K562 (cell line): Measurements from ENCODE around the gene SLX4IP. TPM values are rescaled to one million over a fixed set of nuclear protein-coding genes. Genes with fewer than 3 reads are reported as not detected.

Experiments used
- C11orf30 ChIP-seq: fragments of 450-650 bp; IDR thresholded peaks from 2 replicates; pipeline ENCODE4 v1.6.1; 2016; ENCODE audit warnings: low read depth, mild to moderate bottlenecking
- ELF2 ChIP-seq: fragments of 250-450 bp; sonication (Bioruptor Pico); IDR thresholded peaks from 2 replicates; pipeline ENCODE4 v1.5.0; 2021; ENCODE audit warnings: mild to moderate bottlenecking
- FUS ChIP-seq: fragments of 200-400 bp; formaldehyde crosslinking; optimal IDR thresholded peaks from 2 replicates; pipeline ENCODE3; 2017; ENCODE audit warnings: low read depth, low read length
- GATAD2A ChIP-seq: fragments of 450-650 bp; IDR thresholded peaks from 2 replicates; pipeline ENCODE4 v1.6.1; 2017
- HMG20A ChIP-seq: fragments of 450-650 bp; formaldehyde crosslinking; conservative IDR thresholded peaks from 2 replicates; pipeline ENCODE4 v1.4.0; 2020; ENCODE audit warnings: mild to moderate bottlenecking, mixed read lengths
- MEF2A ChIP-seq: IDR thresholded peaks from 2 replicates; pipeline ENCODE4 v1.6.1; 2011; ENCODE audit warnings: low read depth, mild to moderate bottlenecking, low read length, moderate library complexity; ENCODE audit not compliant: control insufficient read depth
- NONO ChIP-seq, 2 experiments: fragments of 200-400 bp in 1 of 2; fragments of 450-650 bp in 1 of 2; formaldehyde crosslinking in 1 of 2; IDR thresholded peaks; 2 replicates each; pipeline ENCODE4 v1.6.1; 2017; ENCODE audit warnings: low read depth in 2 of 2, mild to moderate bottlenecking in 2 of 2, moderate library complexity in 2 of 2, low read length in 1 of 2
- PTBP1 ChIP-seq: fragments of 200-400 bp; formaldehyde crosslinking; IDR thresholded peaks from 2 replicates; pipeline ENCODE4 v1.6.1; 2017; ENCODE audit warnings: low read depth, low read length
- RBFOX2 ChIP-seq: fragments of 200-400 bp; formaldehyde crosslinking; IDR thresholded peaks from 2 replicates; pipeline ENCODE4 v1.6.1; 2017; ENCODE audit warnings: low read depth, mild to moderate bottlenecking, low read length, moderate library complexity
- RNF2 ChIP-seq: sonication (generic); IDR thresholded peaks from 2 replicates; pipeline ENCODE4 v1.6.1; 2016
- SIX5 ChIP-seq, 2 experiments: IDR thresholded peaks; 2 replicates each; pipeline ENCODE4 v1.6.1; 2011; ENCODE audit warnings: low read length in 2 of 2, borderline replicate concordance in 1 of 2, low read depth in 1 of 2, mild to moderate bottlenecking in 1 of 2, moderate library complexity in 1 of 2; ENCODE audit not compliant: insufficient read depth in 1 of 2
- TEAD1 ChIP-seq, 2 experiments: fragments of 450-650 bp in 1 of 2; sonication (generic) in 1 of 2; formaldehyde crosslinking; IDR thresholded peaks; 2 replicates each; pipeline versions ENCODE4 v1.4.0 to v1.8.0; 2020 to 2022; ENCODE audit warnings: mild to moderate bottlenecking in 2 of 2, missing genetic modification reagents in 1 of 2
- ZBTB49 ChIP-seq: sonication (generic); formaldehyde crosslinking; IDR thresholded peaks from 2 replicates; pipeline ENCODE4 v1.8.0; 2022; ENCODE audit warnings: missing genetic modification reagents, mild to moderate bottlenecking, borderline replicate concordance
- ZC3H11A ChIP-seq: IDR thresholded peaks from 2 replicates; pipeline ENCODE4 v1.6.1; 2012; ENCODE audit warnings: low read depth, low read length, improper control_type of control experiment
- ZNF583 ChIP-seq: fragments of 250-450 bp; sonication (Bioruptor Pico); IDR thresholded peaks from 2 replicates; pipeline ENCODE4 v1.4.0; 2020
- polyA plus RNA-seq, 8 experiments: library from polyadenylated mRNA; depleted of rRNA in 4 of 8; stranded (reverse) in 5 of 8; unstranded in 3 of 8; fragments of >200 nt; fragmentation: Nextera tagmentation in 2 of 8; fragmentation: Illumina TruSeq in 1 of 8; extraction: Ambion mirVana in 2 of 8; extraction: Trizol in 1 of 8; gene quantifications; 2 replicates each; pipeline versions ENCODE4 v1.2.1 to v1.2.3, GENCODE V29; 2011 to 2014; ENCODE audit warnings: inconsistent platforms in 1 of 8, missing spikeins in 1 of 8
- total RNA-seq, 7 experiments: library from RNA; depleted of rRNA in 6 of 7; stranded (reverse); fragments of >200 nt in 6 of 7; fragmentation: Illumina TruSeq in 2 of 7; extraction: Trizol in 2 of 7; gene quantifications; 2 replicates each; pipeline versions ENCODE4 v1.2.1 to v1.2.3, GENCODE V29; 2011 to 2021; ENCODE audit warnings: low replicate concordance in 1 of 7
- TF ChIP-seq, protein P1 (sequence below): fragments of 250-450 bp; sonication (Bioruptor Pico); IDR thresholded peaks from 2 replicates; pipeline ENCODE4 v1.8.0; 2022; ENCODE audit warnings: moderate library complexity, mild to moderate bottlenecking, inconsistent platforms
- TF ChIP-seq, protein P2 (sequence below): fragments of 200-800 bp; sonication (Bioruptor generic); IDR thresholded peaks from 2 replicates; pipeline ENCODE4 v1.6.1; 2017; ENCODE audit warnings: missing genetic modification characterization, missing compliant biosample characterization
- TF ChIP-seq, protein P3 (sequence below), 2 experiments: fragments of 200-800 bp in 1 of 2; sonication (Bioruptor generic) in 1 of 2; sonication (generic) in 1 of 2; formaldehyde crosslinking in 1 of 2; IDR thresholded peaks in 1 of 2; conservative IDR thresholded peaks in 1 of 2; 2 replicates each; pipeline versions ENCODE4 v1.5.0 to v1.6.1; 2016 to 2020; ENCODE audit warnings: missing compliant biosample characterization in 1 of 2, missing genetic modification characterization in 1 of 2, missing genetic modification reagents in 1 of 2

Gene SLX4IP
- total and polyA plus RNA-seq, 9 of the 15 experiments (the other 6 are each of a cell fraction or from before 2014, with no cell fraction given), result 1.5 to 5.9 (median 3.5) TPM

DNA sequence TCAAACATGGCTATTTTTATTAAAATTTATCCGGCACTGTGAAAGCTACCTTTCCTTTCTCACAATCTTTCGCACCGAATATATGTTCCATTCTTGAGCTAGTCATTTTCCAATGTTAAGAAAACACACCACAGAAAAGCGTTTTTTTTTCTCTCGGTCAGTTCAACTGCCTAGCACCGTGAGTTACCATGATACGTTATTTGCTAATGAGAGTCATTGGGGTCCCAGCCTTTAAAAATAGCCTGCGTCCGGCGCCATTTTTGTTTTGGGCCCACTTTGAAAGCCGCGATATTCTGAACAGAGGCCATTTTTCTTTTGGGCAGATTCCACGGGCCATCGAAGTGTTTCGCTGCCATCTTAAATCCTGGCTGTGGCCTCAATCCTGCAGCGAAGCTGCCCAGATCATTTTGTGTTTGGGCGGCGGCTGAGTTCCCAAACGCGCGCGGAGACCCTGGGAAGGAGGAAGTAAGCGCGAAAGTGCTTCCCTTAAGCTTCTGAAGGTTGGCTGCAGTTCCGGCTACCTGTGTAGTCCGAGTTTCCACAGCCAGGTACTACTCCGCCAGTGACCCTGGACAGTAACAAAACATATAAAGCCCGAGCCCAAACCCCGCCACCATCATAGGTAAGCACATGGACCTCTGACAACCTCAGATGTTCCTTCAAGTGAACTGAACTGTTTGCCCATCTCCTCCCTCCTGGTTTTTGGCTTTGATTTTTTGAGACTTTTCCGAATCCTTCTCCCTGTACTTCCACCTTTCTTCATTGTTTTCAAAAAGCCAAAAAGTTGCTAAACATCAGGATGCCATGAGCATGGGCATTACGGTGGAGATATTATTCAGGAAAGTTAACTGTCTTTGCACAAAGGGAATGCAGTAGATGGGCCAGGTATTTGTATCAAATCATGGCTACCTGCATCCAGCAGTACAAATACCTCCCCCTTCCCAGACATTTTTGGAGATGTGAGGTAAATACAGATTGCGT is at the start of gene SLX4IP (continued):
- TF ChIP-seq, protein P1, sequence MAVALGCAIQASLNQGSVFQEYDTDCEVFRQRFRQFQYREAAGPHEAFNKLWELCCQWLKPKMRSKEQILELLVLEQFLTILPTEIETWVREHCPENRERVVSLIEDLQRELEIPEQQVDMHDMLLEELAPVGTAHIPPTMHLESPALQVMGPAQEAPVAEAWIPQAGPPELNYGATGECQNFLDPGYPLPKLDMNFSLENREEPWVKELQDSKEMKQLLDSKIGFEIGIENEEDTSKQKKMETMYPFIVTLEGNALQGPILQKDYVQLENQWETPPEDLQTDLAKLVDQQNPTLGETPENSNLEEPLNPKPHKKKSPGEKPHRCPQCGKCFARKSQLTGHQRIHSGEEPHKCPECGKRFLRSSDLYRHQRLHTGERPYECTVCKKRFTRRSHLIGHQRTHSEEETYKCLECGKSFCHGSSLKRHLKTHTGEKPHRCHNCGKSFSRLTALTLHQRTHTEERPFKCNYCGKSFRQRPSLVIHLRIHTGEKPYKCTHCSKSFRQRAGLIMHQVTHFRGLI, result peak; percentile 34; the same call in 1 of the 2 replicates
- TF ChIP-seq NONO (IDR thresholded peaks at IDR 0.05; ENCODE audit: low read depth in 2 of 2, low read length in 1 of 2), result no peak
- TF ChIP-seq ZNF583 (CRISPR knock-in tag), result no peak
- TF ChIP-seq, protein P2, sequence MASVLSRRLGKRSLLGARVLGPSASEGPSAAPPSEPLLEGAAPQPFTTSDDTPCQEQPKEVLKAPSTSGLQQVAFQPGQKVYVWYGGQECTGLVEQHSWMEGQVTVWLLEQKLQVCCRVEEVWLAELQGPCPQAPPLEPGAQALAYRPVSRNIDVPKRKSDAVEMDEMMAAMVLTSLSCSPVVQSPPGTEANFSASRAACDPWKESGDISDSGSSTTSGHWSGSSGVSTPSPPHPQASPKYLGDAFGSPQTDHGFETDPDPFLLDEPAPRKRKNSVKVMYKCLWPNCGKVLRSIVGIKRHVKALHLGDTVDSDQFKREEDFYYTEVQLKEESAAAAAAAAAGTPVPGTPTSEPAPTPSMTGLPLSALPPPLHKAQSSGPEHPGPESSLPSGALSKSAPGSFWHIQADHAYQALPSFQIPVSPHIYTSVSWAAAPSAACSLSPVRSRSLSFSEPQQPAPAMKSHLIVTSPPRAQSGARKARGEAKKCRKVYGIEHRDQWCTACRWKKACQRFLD (CRISPR knock-in tag), result peak; percentile 97
- no peak for TF ChIP-seq GATAD2A
- no peak for TF ChIP-seq ZBTB49 (CRISPR knock-in tag)
- peak; percentile 83 to 94 for TF ChIP-seq SIX5 (IDR thresholded peaks at IDR 0.05; ENCODE audit: borderline replicate concordance in 1 of 2, insufficient read depth in 1 of 2, low read depth in 1 of 2, low read length in 2 of 2)
- TF ChIP-seq C11orf30, result 0 out of 2 replicates have a peak, but pooled peaks have one; percentile 7
- TF ChIP-seq TEAD1 (CRISPR knock-in tag; IDR thresholded peaks at IDR 0.05), result peak in 1 of 2 experiments; percentile 86; a peak in 2 of 4 replicates
- TF ChIP-seq PTBP1, result no peak
- no peak for TF ChIP-seq HMG20A
- TF ChIP-seq FUS, result no peak
- TF ChIP-seq RBFOX2, result peak; percentile 67
- no peak for TF ChIP-seq ZC3H11A
- peak; percentile 67; the same call in 1 of the 2 replicates for TF ChIP-seq ELF2
- 0 out of 2 replicates have a peak, but pooled peaks have one; percentile 16 for TF ChIP-seq MEF2A
- TF ChIP-seq, protein P3, sequence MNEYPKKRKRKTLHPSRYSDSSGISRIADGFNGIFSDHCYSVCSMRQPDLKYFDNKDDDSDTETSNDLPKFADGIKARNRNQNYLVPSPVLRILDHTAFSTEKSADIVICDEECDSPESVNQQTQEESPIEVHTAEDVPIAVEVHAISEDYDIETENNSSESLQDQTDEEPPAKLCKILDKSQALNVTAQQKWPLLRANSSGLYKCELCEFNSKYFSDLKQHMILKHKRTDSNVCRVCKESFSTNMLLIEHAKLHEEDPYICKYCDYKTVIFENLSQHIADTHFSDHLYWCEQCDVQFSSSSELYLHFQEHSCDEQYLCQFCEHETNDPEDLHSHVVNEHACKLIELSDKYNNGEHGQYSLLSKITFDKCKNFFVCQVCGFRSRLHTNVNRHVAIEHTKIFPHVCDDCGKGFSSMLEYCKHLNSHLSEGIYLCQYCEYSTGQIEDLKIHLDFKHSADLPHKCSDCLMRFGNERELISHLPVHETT (CRISPR knock-in tag; conservative IDR thresholded peaks at IDR 0.05 in 1 of 2, IDR thresholded peaks at IDR 0.05 in 1 of 2), result peak in 1 of 2 experiments; percentile 91; a peak in 2 of 4 replicates
- no peak for TF ChIP-seq RNF2
